Keratinocyte (primary cell): ENCODE measurements around the gene SH3BP5. TPM values are rescaled to one million over a fixed set of nuclear protein-coding genes. Genes with fewer than 3 reads are reported as not detected.

Experiments
- DNase-seq: peaks from one replicate; pipeline ENCODE4 v3.0.0-alpha.2; 2011; ENCODE audit warnings: low read depth, missing footprints, low spot score
- FAIRE-seq: peaks from 2 replicates; lab custom pipeline; 2011; peaks lifted over from hg19 to GRCh38; lab: Jason Lieb, UNC
- H2AFZ ChIP-seq: 2 replicates; pipeline ENCODE4 v1.6.0; 2012; ENCODE audit warnings: low read length, control low read depth, inconsistent platforms; ENCODE audit not compliant: control insufficient read depth
- H3K27ac ChIP-seq: 2 replicates; pipeline ENCODE4 v1.5.1; 2011; ENCODE audit warnings: low read length; ENCODE audit not compliant: control insufficient read depth, insufficient read depth
- H3K27me3 ChIP-seq: 3 replicates; pipeline ENCODE4 v1.6.0; 2011; ENCODE audit warnings: low read length; ENCODE audit not compliant: control insufficient read depth, insufficient read depth; ENCODE audit errors: extremely low read depth
- H3K36me3 ChIP-seq, 2 experiments: 2 replicates in 1 of 2; 3 replicates in 1 of 2; pipeline ENCODE4 v1.5.1; 2011; ENCODE audit warnings: low read length in 2 of 2, mild to moderate bottlenecking in 1 of 2; ENCODE audit not compliant: control insufficient read depth in 2 of 2, insufficient read depth in 2 of 2; ENCODE audit errors: extremely low read depth in 1 of 2
- H3K4me1 ChIP-seq: 3 replicates; pipeline ENCODE4 v1.5.1; 2011; ENCODE audit warnings: low read length; ENCODE audit not compliant: control insufficient read depth, insufficient read depth; ENCODE audit errors: extremely low read depth
- H3K4me2 ChIP-seq: 3 replicates; pipeline ENCODE4 v1.6.0; 2011; ENCODE audit warnings: low read depth, low read length; ENCODE audit not compliant: control insufficient read depth, insufficient read depth; ENCODE audit errors: extremely low read depth
- H3K4me3 ChIP-seq, 3 experiments: fragments of 200-600 bp in 1 of 3; sonication (generic) in 1 of 3; 2 replicates in 2 of 3; 3 replicates in 1 of 3; pipeline ENCODE4 v1.5.1; 2011 to 2016; ENCODE audit warnings: low read length in 3 of 3, mild to moderate bottlenecking in 3 of 3, control low read depth in 2 of 3, inconsistent platforms in 1 of 3, low read depth in 1 of 3, mixed read lengths in 1 of 3, mixed run types in 1 of 3, moderate library complexity in 1 of 3; ENCODE audit not compliant: control insufficient read depth in 2 of 3, insufficient read depth in 2 of 3; ENCODE audit errors: extremely low read depth in 1 of 3
- H3K79me2 ChIP-seq: 2 replicates; pipeline ENCODE4 v1.6.0; 2012; ENCODE audit warnings: low read length; ENCODE audit not compliant: control insufficient read depth, insufficient read depth
- H3K9ac ChIP-seq: 3 replicates; pipeline ENCODE4 v1.6.0; 2011; ENCODE audit warnings: low read length; ENCODE audit not compliant: control insufficient read depth, insufficient read depth; ENCODE audit errors: extremely low read depth
- H3K9me1 ChIP-seq: 3 replicates; pipeline ENCODE4 v1.6.0; 2011; ENCODE audit warnings: low read length; ENCODE audit not compliant: control insufficient read depth, insufficient read depth; ENCODE audit errors: extremely low read depth
- H3K9me3 ChIP-seq: 2 replicates; pipeline ENCODE4 v1.5.1; 2012; ENCODE audit warnings: low read depth, low read length; ENCODE audit not compliant: control insufficient read depth
- H4K20me1 ChIP-seq: 3 replicates; pipeline ENCODE4 v1.6.0; 2011; ENCODE audit warnings: low read length; ENCODE audit not compliant: control insufficient read depth, insufficient read depth; ENCODE audit errors: extremely low read depth
- CTCF ChIP-seq, 3 experiments: IDR thresholded peaks in 1 of 3; conservative IDR thresholded peaks in 1 of 3; optimal IDR thresholded peaks in 1 of 3; 2 replicates in 2 of 3; 3 replicates in 1 of 3; pipeline versions ENCODE3 to v1.5.1; 2011; ENCODE audit warnings: low read length in 3 of 3, mild to moderate bottlenecking in 3 of 3, moderate library complexity in 2 of 3, control low read depth in 1 of 3, inconsistent platforms in 1 of 3; ENCODE audit not compliant: insufficient read depth in 2 of 3; ENCODE audit errors: extremely low read depth in 1 of 3
- EZH2 ChIP-seq: IDR thresholded peaks from one replicate; pipeline ENCODE4 v1.6.1; 2012; ENCODE audit warnings: inconsistent platforms, mild to moderate bottlenecking, low read length, moderate library complexity
- dilution Hi-C: fragments of 300-500 bp; cut with MboI; formaldehyde crosslinking; loops from one replicate; pipeline ENCODE4 v1.7.0; 2020; ENCODE audit warnings: low sequenced_read_pairs; ENCODE audit not compliant: extremely low pct_ligation_motif_present
- polyA plus RNA-seq, 5 experiments: library from polyadenylated mRNA; depleted of rRNA in 3 of 5; stranded (reverse) in 3 of 5; stranded (forward) in 1 of 5; unstranded in 1 of 5; fragments of >200 nt; gene quantifications; 1 replicate in 1 of 5; 2 replicates in 3 of 5; 3 replicates in 1 of 5; pipeline versions ENCODE4 v1.2.1 to v1.2.3, GENCODE V29; 2011 to 2012; ENCODE audit warnings: missing spikeins in 2 of 5, low read depth in 1 of 5, low replicate concordance in 1 of 5

The SH3BP5 gene
- polyA plus RNA-seq, 1 donor (not counting 4 experiments of a cell fraction or from before 2014, with no cell fraction given), result 13.4 TPM

- Histone ChIP-seq H2AFZ (no peak overlapping the region), H3K4me3 (no peak overlapping the region), H3K4me2 (peak overlapping the region; percentile 13), H3K9me1 (no peaks in the 10 kb centered on the region), H3K9me3 (no peaks in the 10 kb centered on the region), H3K27ac (no peak overlapping the region), H3K27me3 (no peaks in the 10 kb centered on the region), H3K4me1 (peaks cover 12% of the 10 kb centered on the region), H3K79me2 (no peaks in the 10 kb centered on the region), H3K9ac (no peak overlapping the region), H3K36me3 (peaks cover 11 to 22% of the 10 kb centered on the region in 2 experiments), H4K20me1 (no peaks in the 10 kb centered on the region)
- FAIRE-seq (no peak), DNase-seq (no peak)
- TF ChIP-seq CTCF (optimal IDR thresholded peaks at IDR 0.05 in 1 of 3, IDR thresholded peaks at IDR 0.05 in 1 of 3, conservative IDR thresholded peaks at IDR 0.05 in 1 of 3; ENCODE audit: extremely low read depth in 1 of 3, insufficient read depth in 2 of 3, low read length in 3 of 3) (no peak), EZH2 (no peak)
- dilution Hi-C loops, result no loop called here
Measured at GRCh38 chr3:15261274-15261673, 71.1 kb downstream of the SH3BP5 start.

DNA sequence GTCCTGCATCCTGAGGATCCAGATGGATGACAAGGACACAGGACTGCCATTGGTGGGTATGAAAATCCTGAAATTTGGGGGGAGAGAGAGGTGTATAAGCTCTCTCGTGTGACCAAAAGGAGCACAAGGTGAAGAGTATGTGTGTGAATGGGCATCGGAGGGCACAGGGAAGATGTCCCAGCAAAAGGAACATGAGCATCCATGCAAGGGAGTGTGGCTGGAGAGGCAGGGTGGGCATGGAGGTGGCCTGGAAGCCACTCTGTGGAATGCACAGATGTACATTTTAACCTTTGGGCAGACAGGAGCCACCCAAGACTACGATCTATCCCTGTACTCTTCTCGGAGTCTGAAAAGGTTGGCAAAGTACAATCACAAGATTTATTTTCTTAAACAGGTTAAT lies 71.9 kb downstream of the SH3BP5 start:
- Histone ChIP-seq H3K9me3 (no peaks in the 10 kb centered on the region), H3K27me3 (no peaks in the 10 kb centered on the region), H3K27ac (no peak overlapping the region), H3K9me1 (no peaks in the 10 kb centered on the region), H2AFZ (no peak overlapping the region), H4K20me1 (no peaks in the 10 kb centered on the region), H3K36me3 (peaks cover 13 to 23% of the 10 kb centered on the region in 2 experiments), H3K79me2 (no peaks in the 10 kb centered on the region), H3K4me2 (no peak overlapping the region), H3K4me1 (peaks cover 12% of the 10 kb centered on the region), H3K4me3 (no peak overlapping the region), H3K9ac (no peak overlapping the region)
- DNase-seq, result no peak
- no peak for FAIRE-seq
- dilution Hi-C loops, result no loop called here
- no peak for TF ChIP-seq EZH2
- no peak for TF ChIP-seq CTCF (optimal IDR thresholded peaks at IDR 0.05 in 1 of 3, IDR thresholded peaks at IDR 0.05 in 1 of 3, conservative IDR thresholded peaks at IDR 0.05 in 1 of 3; ENCODE audit: extremely low read depth in 1 of 3, insufficient read depth in 2 of 3, low read length in 3 of 3)
